HCT116 (cell line): ENCODE results near the gene TRPM3.

Experiments used
- CBX3 ChIP-seq: IDR thresholded peaks from 2 replicates; pipeline ENCODE4 v1.6.1; 2012; ENCODE audit warnings: low read depth
- CEBPB ChIP-seq: IDR thresholded peaks from 2 replicates; pipeline ENCODE4 v1.6.1; 2012; ENCODE audit warnings: low read depth
- CTCF ChIP-seq, 3 experiments: fragments of 200-600 bp in 1 of 3; sonication (generic) in 1 of 3; IDR thresholded peaks in 2 of 3; conservative IDR thresholded peaks in 1 of 3; 2 replicates each; pipeline ENCODE4 v1.5.1; 2012 to 2017; ENCODE audit warnings: low read depth in 2 of 3, low read length in 2 of 3, antibody characterized with exemption in 1 of 3, borderline replicate concordance in 1 of 3, control low read depth in 1 of 3, mild to moderate bottlenecking in 1 of 3, mixed read lengths in 1 of 3, mixed run types in 1 of 3, moderate library complexity in 1 of 3; ENCODE audit not compliant: insufficient read depth in 1 of 3
- EGR1 ChIP-seq: IDR thresholded peaks from 2 replicates; pipeline ENCODE4 v1.6.1; 2012; ENCODE audit warnings: low read depth
- EZH2 ChIP-seq: fragments of 200-600 bp; sonication (generic); IDR thresholded peaks from 2 replicates; pipeline ENCODE4 v1.6.1; 2017; ENCODE audit warnings: antibody characterized with exemption, mixed run types
- FOSL1 ChIP-seq: IDR thresholded peaks from 2 replicates; pipeline ENCODE4 v1.6.1; 2012; ENCODE audit warnings: low read depth
- MAX ChIP-seq: IDR thresholded peaks from 2 replicates; pipeline ENCODE4 v1.6.1; 2012
- POLR2A ChIP-seq: IDR thresholded peaks from 2 replicates; pipeline ENCODE4 v1.7.0; 2011; ENCODE audit warnings: borderline replicate concordance; ENCODE audit not compliant: insufficient read depth, insufficient read length; ENCODE audit errors: extremely low read depth
- POLR2AphosphoS5 ChIP-seq: IDR thresholded peaks from 2 replicates; pipeline ENCODE4 v1.6.1; 2011; ENCODE audit warnings: mild to moderate bottlenecking, low read depth, low read length, moderate library complexity
- RAD21 ChIP-seq: IDR thresholded peaks from 2 replicates; pipeline ENCODE4 v1.6.1; 2012; ENCODE audit warnings: low read depth, mild to moderate bottlenecking
- REST ChIP-seq: IDR thresholded peaks from 2 replicates; pipeline ENCODE4 v1.6.1; 2012; ENCODE audit warnings: low read depth
- SIN3A ChIP-seq: IDR thresholded peaks from 2 replicates; pipeline ENCODE4 v1.6.1; 2012; ENCODE audit warnings: low read depth
- YY1 ChIP-seq: IDR thresholded peaks from 2 replicates; pipeline ENCODE4 v1.6.1; 2011; ENCODE audit warnings: low read length, low read depth, moderate library complexity, mild to moderate bottlenecking; ENCODE audit not compliant: insufficient replicate concordance; ENCODE audit errors: extremely low read depth
- ZFX ChIP-seq: fragments of 450-650 bp; IDR thresholded peaks from 2 replicates; pipeline ENCODE4 v1.6.1; 2017

GRCh38 chr9:70617033-70617828, 504.2 kb downstream of the TRPM3 start:
- no peak for TF ChIP-seq POLR2A
- no peak for TF ChIP-seq YY1
- TF ChIP-seq CTCF (IDR thresholded peaks at IDR 0.05 in 2 of 3, conservative IDR thresholded peaks at IDR 0.05 in 1 of 3; ENCODE audit: borderline replicate concordance in 1 of 3, insufficient read depth in 1 of 3, low read depth in 2 of 3, low read length in 2 of 3): no peak
- TF ChIP-seq REST: no peak
- no peak for TF ChIP-seq CEBPB
- TF ChIP-seq CBX3: no peak
- TF ChIP-seq ZFX: no peak
- TF ChIP-seq EGR1: no peak
- TF ChIP-seq POLR2AphosphoS5: no peak
- TF ChIP-seq EZH2: no peak
- TF ChIP-seq SIN3A: no peak
- no peak for TF ChIP-seq FOSL1
- TF ChIP-seq MAX: no peak
- TF ChIP-seq RAD21: no peak
